ENCODE results near the gene GPRC5C. TPM values are rescaled to one million over a fixed set of nuclear protein-coding genes. Genes with fewer than 3 reads are reported as not detected.

GPRC5C gene
- total RNA-seq, 2 experiments from 2014 or later = 1.2 to 2.0 TPM

- TF ChIP-seq, protein P1, sequence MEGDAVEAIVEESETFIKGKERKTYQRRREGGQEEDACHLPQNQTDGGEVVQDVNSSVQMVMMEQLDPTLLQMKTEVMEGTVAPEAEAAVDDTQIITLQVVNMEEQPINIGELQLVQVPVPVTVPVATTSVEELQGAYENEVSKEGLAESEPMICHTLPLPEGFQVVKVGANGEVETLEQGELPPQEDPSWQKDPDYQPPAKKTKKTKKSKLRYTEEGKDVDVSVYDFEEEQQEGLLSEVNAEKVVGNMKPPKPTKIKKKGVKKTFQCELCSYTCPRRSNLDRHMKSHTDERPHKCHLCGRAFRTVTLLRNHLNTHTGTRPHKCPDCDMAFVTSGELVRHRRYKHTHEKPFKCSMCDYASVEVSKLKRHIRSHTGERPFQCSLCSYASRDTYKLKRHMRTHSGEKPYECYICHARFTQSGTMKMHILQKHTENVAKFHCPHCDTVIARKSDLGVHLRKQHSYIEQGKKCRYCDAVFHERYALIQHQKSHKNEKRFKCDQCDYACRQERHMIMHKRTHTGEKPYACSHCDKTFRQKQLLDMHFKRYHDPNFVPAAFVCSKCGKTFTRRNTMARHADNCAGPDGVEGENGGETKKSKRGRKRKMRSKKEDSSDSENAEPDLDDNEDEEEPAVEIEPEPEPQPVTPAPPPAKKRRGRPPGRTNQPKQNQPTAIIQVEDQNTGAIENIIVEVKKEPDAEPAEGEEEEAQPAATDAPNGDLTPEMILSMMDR (IDR thresholded peaks at IDR 0.05) = no peak
- Mint-ChIP-seq H3K4me3 (no peak overlapping the region), H3K27me3 (peaks cover 27% of the 10 kb centered on the region), H3K36me3 (ENCODE audit: low read depth) (peaks cover 4% of the 10 kb centered on the region), H3K4me1 (ENCODE audit: low read depth) (peaks cover 7% of the 10 kb centered on the region), H3K9me3 (peaks cover 16% of the 10 kb centered on the region), H3K27ac (no peak overlapping the region)
- ChIA-PET POLR2A (no interaction called here), CTCF (interaction anchor here (1.3 to 4.5 kb wide), 4 partner anchors 17 to 68 kb away, joined by 5 to 37 read pairs (median 16); partner anchors contain the start of gene GPR142)
- ATAC-seq (no peak), DNase-seq (no peak)
- intact Hi-C loops (cut with micrococcal nuclease) = no loop called here
These were observed 4.0 kb downstream of the GPRC5C start for GRCh38 chr17:74435775-74436359.

- intact Hi-C loops (cut with micrococcal nuclease) = no loop called here
- POLR2A ChIA-PET = no interaction called here
- no peak overlapping the region for H3K4me3 Mint-ChIP-seq
- peaks cover 16% of the 10 kb centered on the region for H3K27me3 Mint-ChIP-seq
- H3K27ac Mint-ChIP-seq = no peak overlapping the region
- peaks cover 2% of the 10 kb centered on the region for H3K4me1 Mint-ChIP-seq (ENCODE audit: low read depth)
- H3K36me3 Mint-ChIP-seq (ENCODE audit: low read depth) = peaks cover 4% of the 10 kb centered on the region
- DNase-seq (peak; percentile 23), ATAC-seq (no peak)
- H3K9me3 Mint-ChIP-seq = peaks cover 16% of the 10 kb centered on the region
- TF ChIP-seq, protein P1 (IDR thresholded peaks at IDR 0.05) = peak; percentile 85
- CTCF ChIA-PET = interaction anchor here (0.6 to 4.5 kb wide), 22 partner anchors 13 to 107 kb away, joined by 3 to 37 read pairs (median 4); partner anchors contain the start of gene GPR142
These were observed 5.8 kb downstream of the GPRC5C start for GRCh38 chr17:74437702-74438101.

GRCh38 chr17:74439691-74440567 is 8.0 kb downstream of the GPRC5C start:
- ChIA-PET CTCF (interaction anchor here (0.9 to 4.5 kb wide), 4 partner anchors 16 to 60 kb away, joined by 3 to 37 read pairs (median 16); no protein-coding TSS in a partner anchor), POLR2A (no interaction called here)
- intact Hi-C loops (cut with micrococcal nuclease) = no loop called here
- Mint-ChIP-seq H3K36me3 (ENCODE audit: low read depth) (peaks cover 4% of the 10 kb centered on the region), H3K27ac (no peak overlapping the region), H3K4me3 (no peak overlapping the region), H3K9me3 (peaks cover 16% of the 10 kb centered on the region), H3K4me1 (ENCODE audit: low read depth) (peaks cover 3% of the 10 kb centered on the region), H3K27me3 (peaks cover 5% of the 10 kb centered on the region)
- TF ChIP-seq, protein P1 (IDR thresholded peaks at IDR 0.05) = no peak
- ATAC-seq (no peak), DNase-seq (no peak)

GRCh38 chr17:74441537-74441936 is 9.6 kb downstream of the GPRC5C start:
- H3K4me3 Mint-ChIP-seq = no peak overlapping the region
- ChIA-PET CTCF (interaction anchor here (1.2 to 1.6 kb wide), 2 partner anchors 62 to 73 kb away, joined by 3 to 4 read pairs; no protein-coding TSS in a partner anchor), POLR2A (interaction anchor here (0.7 kb wide), 1 partner anchor 158 kb away, joined by 3 read pairs; no protein-coding TSS in a partner anchor)
- no peak overlapping the region for H3K27ac Mint-ChIP-seq
- DNase-seq (no peak), ATAC-seq (no peak)
- peaks cover 4% of the 10 kb centered on the region for H3K36me3 Mint-ChIP-seq (ENCODE audit: low read depth)
- TF ChIP-seq, protein P1 (IDR thresholded peaks at IDR 0.05) = no peak
- intact Hi-C loops (cut with micrococcal nuclease) = no loop called here
- peaks cover 3% of the 10 kb centered on the region for H3K4me1 Mint-ChIP-seq (ENCODE audit: low read depth)
- peaks cover 16% of the 10 kb centered on the region for H3K9me3 Mint-ChIP-seq
- H3K27me3 Mint-ChIP-seq = peaks cover 1% of the 10 kb centered on the region

DNA sequence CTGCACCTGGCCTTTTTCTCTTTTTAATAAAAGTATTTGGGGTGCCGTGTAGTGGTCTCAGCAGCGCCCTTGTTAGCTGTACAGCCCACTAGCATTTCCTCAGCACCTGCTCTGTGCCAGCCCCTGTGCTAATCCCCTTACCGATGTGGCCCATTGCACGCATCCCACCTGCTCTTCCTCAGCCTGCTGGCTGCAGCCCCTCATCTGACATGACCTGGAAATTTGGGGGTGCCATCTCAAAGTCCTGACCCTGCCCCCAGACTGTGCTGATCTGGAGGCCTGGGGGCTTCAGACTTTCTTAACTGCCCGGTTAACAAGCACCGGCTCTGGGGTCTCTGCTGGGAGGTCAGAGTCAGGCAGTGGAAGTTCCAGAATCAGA is 10.4 kb downstream of the GPRC5C start:
- H3K4me3 Mint-ChIP-seq = no peak overlapping the region
- H3K27ac Mint-ChIP-seq = no peak overlapping the region
- ChIA-PET CTCF (no interaction called here), POLR2A (no interaction called here)
- peaks cover 7% of the 10 kb centered on the region for H3K4me1 Mint-ChIP-seq (ENCODE audit: low read depth)
- intact Hi-C loops (cut with micrococcal nuclease) = no loop called here
- DNase-seq (no peak), ATAC-seq (no peak)
- H3K27me3 Mint-ChIP-seq = peaks cover 1% of the 10 kb centered on the region
- TF ChIP-seq, protein P1 (IDR thresholded peaks at IDR 0.05) = no peak
- H3K36me3 Mint-ChIP-seq (ENCODE audit: low read depth) = peaks cover 3% of the 10 kb centered on the region
- H3K9me3 Mint-ChIP-seq = peaks cover 13% of the 10 kb centered on the region
